ENCODE results near the gene NCOA5.

DNA sequence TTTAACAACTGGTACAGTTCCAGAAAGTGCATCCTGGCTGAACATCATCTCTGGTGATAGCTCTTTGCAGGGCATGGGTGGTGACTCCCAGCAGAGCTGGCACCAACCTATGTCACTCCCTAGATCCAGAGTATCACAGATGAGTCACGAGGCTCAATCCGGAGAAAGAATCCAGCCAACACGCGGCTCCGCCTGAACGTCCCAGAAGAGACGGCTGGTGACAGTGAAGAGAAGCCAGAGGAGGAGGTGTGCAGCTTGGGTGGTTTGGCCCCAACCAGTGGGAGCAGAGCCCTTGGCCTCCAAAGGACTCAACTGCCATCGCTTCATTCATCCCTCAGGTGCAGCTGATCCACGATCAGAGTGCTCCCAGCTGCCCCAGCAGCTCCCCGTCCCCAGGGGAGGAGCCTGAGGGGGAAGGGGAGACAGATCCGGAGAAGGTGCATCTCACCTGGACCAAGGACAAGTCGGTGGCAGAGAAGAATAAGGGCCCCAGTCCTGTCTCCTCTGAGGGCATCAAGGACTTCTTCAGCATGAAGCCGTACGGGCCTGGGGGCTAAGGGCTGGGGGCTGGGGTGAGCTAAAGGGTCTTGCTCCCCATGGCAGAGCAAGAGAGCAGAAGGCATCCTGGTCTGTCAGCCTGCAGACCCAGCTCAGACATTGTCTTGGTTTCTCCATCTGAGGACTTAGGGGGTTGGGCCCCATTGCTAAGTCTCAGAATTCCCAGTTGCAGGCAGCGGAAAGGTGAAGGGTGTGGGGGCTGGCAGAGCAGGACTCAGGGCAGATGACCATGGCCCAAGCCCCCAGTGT is 33.5 kb downstream of the NCOA5 start:
- TF ChIP-seq, protein P1, sequence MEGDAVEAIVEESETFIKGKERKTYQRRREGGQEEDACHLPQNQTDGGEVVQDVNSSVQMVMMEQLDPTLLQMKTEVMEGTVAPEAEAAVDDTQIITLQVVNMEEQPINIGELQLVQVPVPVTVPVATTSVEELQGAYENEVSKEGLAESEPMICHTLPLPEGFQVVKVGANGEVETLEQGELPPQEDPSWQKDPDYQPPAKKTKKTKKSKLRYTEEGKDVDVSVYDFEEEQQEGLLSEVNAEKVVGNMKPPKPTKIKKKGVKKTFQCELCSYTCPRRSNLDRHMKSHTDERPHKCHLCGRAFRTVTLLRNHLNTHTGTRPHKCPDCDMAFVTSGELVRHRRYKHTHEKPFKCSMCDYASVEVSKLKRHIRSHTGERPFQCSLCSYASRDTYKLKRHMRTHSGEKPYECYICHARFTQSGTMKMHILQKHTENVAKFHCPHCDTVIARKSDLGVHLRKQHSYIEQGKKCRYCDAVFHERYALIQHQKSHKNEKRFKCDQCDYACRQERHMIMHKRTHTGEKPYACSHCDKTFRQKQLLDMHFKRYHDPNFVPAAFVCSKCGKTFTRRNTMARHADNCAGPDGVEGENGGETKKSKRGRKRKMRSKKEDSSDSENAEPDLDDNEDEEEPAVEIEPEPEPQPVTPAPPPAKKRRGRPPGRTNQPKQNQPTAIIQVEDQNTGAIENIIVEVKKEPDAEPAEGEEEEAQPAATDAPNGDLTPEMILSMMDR (IDR thresholded peaks at IDR 0.05), result no peak
- no peak for TF ChIP-seq POLR2AphosphoS5 (IDR thresholded peaks at IDR 0.05)
